Upper lobe of left lung (tissue), 4 donors: ENCODE measurements around the gene STON2.

ENCODE experiments used
- CTCF ChIP-seq, 6 experiments: fragments of 450-650 bp in 4 of 6; fragments of 200-600 bp in 2 of 6; sonication (generic) in 2 of 6; IDR thresholded peaks; one replicate each; pipeline ENCODE4 v1.5.1; 2016 to 2019; ENCODE audit warnings: antibody characterized with exemption in 6 of 6
- POLR2A ChIP-seq, 4 donors: fragments of 450-650 bp; IDR thresholded peaks; one replicate each; pipeline ENCODE4 v1.5.1; 2016 to 2017; ENCODE audit warnings: antibody characterized with exemption in 4 of 4, mild to moderate bottlenecking in 2 of 4
- POLR2AphosphoS5 ChIP-seq, 2 donors: sonication (generic); formaldehyde crosslinking; IDR thresholded peaks; one replicate each; pipeline ENCODE4 v1.5.1; 2017; ENCODE audit warnings: antibody characterized with exemption in 2 of 2

GRCh38 chr14:81235096-81235495, 165.0 kb downstream of the STON2 start:
- TF ChIP-seq CTCF (IDR thresholded peaks at IDR 0.05): no peak
- no peak for TF ChIP-seq POLR2AphosphoS5 (IDR thresholded peaks at IDR 0.05)
- no peak for TF ChIP-seq POLR2A (IDR thresholded peaks at IDR 0.05)
